ENCODE data around the gene CSF2RB. TPM values are rescaled to one million over a fixed set of nuclear protein-coding genes. Genes with fewer than 3 reads are reported as not detected.

Gene CSF2RB
- total RNA-seq, 2 experiments from 2014 or later: 0.58 to 0.67 TPM

DNA sequence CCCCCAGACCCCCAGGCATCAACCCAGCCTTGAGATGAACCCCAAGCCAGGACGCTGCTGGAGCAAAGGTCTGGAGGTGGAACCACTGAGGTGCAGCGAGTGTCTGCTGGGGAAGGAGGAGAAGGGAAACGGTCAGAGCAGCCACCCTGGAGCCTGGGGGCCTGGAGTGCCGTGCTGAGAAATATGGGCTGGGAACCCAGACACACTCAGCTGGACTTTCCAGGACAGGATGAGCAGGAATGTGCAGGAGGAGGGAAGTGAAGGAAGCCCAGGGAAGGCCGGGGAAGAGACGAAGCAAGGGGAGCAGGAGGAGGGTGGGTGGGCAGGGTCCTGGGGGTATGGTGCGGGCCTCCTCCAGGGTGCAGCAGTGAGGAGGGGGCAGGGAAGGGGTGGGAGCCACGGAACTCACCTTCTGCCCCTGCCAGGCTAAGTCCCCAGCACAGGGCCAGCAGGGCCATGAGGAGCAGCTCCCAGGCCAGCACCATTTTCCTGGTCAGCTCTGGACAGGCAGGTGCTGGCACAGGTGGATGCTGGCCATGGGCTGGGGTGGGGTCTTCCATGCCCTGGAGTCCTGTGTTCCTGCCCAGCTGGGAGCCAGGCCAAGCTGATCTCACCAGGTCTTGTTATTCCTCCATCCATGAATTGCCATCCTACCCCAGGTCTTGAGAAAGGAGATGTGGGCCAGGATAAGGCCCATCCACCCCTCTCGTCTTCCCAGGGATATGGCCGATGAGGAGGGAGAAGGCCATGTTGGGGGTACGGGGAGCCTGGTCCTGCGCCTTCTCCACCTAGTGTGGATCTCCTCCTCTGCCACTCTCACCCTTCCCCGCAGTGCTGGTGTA, 40.0 kb downstream of the CSF2RB start:
- CTCF ChIA-PET: interaction anchor here (1.1 kb wide), 1 partner anchor 122 kb away, joined by 3 read pairs; no protein-coding TSS in a partner anchor
- H3K27ac Mint-ChIP-seq: no peak overlapping the region
- peaks cover 2% of the 10 kb centered on the region for H3K36me3 Mint-ChIP-seq (ENCODE audit: low read depth)
- DNase-seq: no peak
- H3K27me3 Mint-ChIP-seq: peaks cover 2% of the 10 kb centered on the region
- POLR2A ChIA-PET: no interaction called here
- no peak overlapping the region for H3K4me3 Mint-ChIP-seq
- H3K9me3 Mint-ChIP-seq: peaks cover 12% of the 10 kb centered on the region
- peaks cover 3% of the 10 kb centered on the region for H3K4me1 Mint-ChIP-seq

GRCh38 chr22:36954251-36955014, 41.0 kb downstream of the CSF2RB start:
- no peak for DNase-seq
- no peak overlapping the region for H3K4me3 Mint-ChIP-seq
- peaks cover 2% of the 10 kb centered on the region for H3K36me3 Mint-ChIP-seq (ENCODE audit: low read depth)
- POLR2A ChIA-PET: no interaction called here
- peaks cover 12% of the 10 kb centered on the region for H3K9me3 Mint-ChIP-seq
- H3K4me1 Mint-ChIP-seq: peaks cover 3% of the 10 kb centered on the region
- no peak overlapping the region for H3K27ac Mint-ChIP-seq
- peaks cover 5% of the 10 kb centered on the region for H3K27me3 Mint-ChIP-seq
- CTCF ChIA-PET: no interaction called here

GRCh38 chr22:36955691-36956090, 42.3 kb downstream of the CSF2RB start:
- no peak for DNase-seq
- POLR2A ChIA-PET: no interaction called here
- CTCF ChIA-PET: no interaction called here
- Mint-ChIP-seq H3K9me3 (peaks cover 12% of the 10 kb centered on the region), H3K4me3 (no peak overlapping the region), H3K36me3 (ENCODE audit: low read depth) (peaks cover 2% of the 10 kb centered on the region), H3K27ac (no peak overlapping the region), H3K4me1 (peaks cover 3% of the 10 kb centered on the region), H3K27me3 (peaks cover 9% of the 10 kb centered on the region)

DNA sequence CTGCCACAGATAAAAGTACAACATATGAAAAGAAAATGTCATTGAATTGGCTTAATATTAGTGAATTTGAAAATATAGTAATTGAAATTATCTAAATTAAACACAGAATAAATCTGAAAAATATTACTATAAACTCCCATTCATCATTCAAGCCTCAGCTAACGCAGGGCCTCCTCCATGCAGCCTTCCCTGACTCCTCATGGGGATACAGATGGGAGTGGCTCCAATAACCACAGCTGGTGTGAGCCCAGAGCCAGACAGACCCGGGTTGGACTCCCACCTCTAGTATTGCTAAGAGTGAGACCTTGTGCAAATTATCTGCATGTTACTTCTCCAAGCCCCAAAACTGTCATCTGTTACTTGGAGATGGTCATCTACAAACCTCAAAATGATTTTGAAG, 44.9 kb downstream of the CSF2RB start:
- peaks cover 12% of the 10 kb centered on the region for H3K9me3 Mint-ChIP-seq
- peaks cover 2% of the 10 kb centered on the region for H3K36me3 Mint-ChIP-seq (ENCODE audit: low read depth)
- H3K4me3 Mint-ChIP-seq: no peak overlapping the region
- CTCF ChIA-PET: interaction anchor here (0.6 to 0.7 kb wide), 2 partner anchors 15 to 481 kb away, joined by 3 read pairs; no protein-coding TSS in a partner anchor
- H3K27ac Mint-ChIP-seq: no peak overlapping the region
- peaks cover 3% of the 10 kb centered on the region for H3K4me1 Mint-ChIP-seq
- H3K27me3 Mint-ChIP-seq: peaks cover 24% of the 10 kb centered on the region
- POLR2A ChIA-PET: no interaction called here
- DNase-seq: no peak

- DNase-seq: no peak
- CTCF ChIA-PET: interaction anchor here (0.7 to 0.8 kb wide), 2 partner anchors 16 to 104 kb away, joined by 3 to 4 read pairs; no protein-coding TSS in a partner anchor
- H3K36me3 Mint-ChIP-seq (ENCODE audit: low read depth): peaks cover under 1% of the 10 kb centered on the region
These were observed 48.2 kb downstream of the CSF2RB start for GRCh38 chr22:36961626-36962025.

DNA sequence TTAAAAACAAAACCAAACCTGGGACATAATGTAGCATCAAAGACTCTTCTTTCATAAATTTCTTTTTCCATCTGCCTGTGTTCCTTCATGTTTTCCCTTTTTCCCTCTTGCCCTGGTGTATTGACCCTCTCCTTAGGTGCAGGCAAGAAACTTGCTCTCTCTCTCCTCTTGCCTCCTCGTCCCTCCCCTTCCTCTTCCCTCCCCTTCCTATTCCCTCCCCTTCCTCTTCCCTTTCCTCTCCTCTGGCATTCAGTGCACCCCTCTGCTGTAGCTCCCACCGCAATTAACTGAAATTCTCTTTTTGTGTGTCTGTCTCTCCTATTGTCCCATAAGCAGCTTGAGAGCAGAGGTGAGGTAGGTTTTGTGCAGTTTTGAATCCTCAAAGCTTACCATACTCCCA, 49.9 kb downstream of the CSF2RB start:
- no peak overlapping the region for H3K27ac Mint-ChIP-seq
- no peak overlapping the region for H3K4me3 Mint-ChIP-seq
- no peaks in the 10 kb centered on the region for H3K4me1 Mint-ChIP-seq
- DNase-seq: no peak
- POLR2A ChIA-PET: no interaction called here
- no peaks in the 10 kb centered on the region for H3K36me3 Mint-ChIP-seq (ENCODE audit: low read depth)
- H3K27me3 Mint-ChIP-seq: peaks cover 21% of the 10 kb centered on the region
- CTCF ChIA-PET: interaction anchor here (0.9 to 1.9 kb wide), 3 partner anchors 15 to 206 kb away, joined by 3 to 5 read pairs (median 5); no protein-coding TSS in a partner anchor
- H3K9me3 Mint-ChIP-seq: no peaks in the 10 kb centered on the region

More at GRCh38 chr22:36961626-36962025, 48.2 kb downstream of the CSF2RB start:
- Mint-ChIP-seq H3K4me3 (no peak overlapping the region), H3K27ac (no peak overlapping the region), H3K27me3 (peaks cover 21% of the 10 kb centered on the region), H3K9me3 (peaks cover 9% of the 10 kb centered on the region), H3K4me1 (no peaks in the 10 kb centered on the region)
- POLR2A ChIA-PET: no interaction called here

- ChIA-PET CTCF (interaction anchor here (0.6 to 1.9 kb wide), 4 partner anchors 14 to 207 kb away, joined by 3 to 5 read pairs (median 4); no protein-coding TSS in a partner anchor), POLR2A (no interaction called here)
- no peaks in the 10 kb centered on the region for H3K4me1 Mint-ChIP-seq
- H3K27me3 Mint-ChIP-seq: peaks cover 19% of the 10 kb centered on the region
- no peak for DNase-seq
- no peaks in the 10 kb centered on the region for H3K9me3 Mint-ChIP-seq
- no peak overlapping the region for H3K27ac Mint-ChIP-seq
- no peaks in the 10 kb centered on the region for H3K36me3 Mint-ChIP-seq (ENCODE audit: low read depth)
- no peak overlapping the region for H3K4me3 Mint-ChIP-seq
These were observed 50.7 kb downstream of the CSF2RB start for GRCh38 chr22:36964106-36964505.

GRCh38 chr22:36965696-36966095, 52.3 kb downstream of the CSF2RB start:
- POLR2A ChIA-PET: no interaction called here

DNA sequence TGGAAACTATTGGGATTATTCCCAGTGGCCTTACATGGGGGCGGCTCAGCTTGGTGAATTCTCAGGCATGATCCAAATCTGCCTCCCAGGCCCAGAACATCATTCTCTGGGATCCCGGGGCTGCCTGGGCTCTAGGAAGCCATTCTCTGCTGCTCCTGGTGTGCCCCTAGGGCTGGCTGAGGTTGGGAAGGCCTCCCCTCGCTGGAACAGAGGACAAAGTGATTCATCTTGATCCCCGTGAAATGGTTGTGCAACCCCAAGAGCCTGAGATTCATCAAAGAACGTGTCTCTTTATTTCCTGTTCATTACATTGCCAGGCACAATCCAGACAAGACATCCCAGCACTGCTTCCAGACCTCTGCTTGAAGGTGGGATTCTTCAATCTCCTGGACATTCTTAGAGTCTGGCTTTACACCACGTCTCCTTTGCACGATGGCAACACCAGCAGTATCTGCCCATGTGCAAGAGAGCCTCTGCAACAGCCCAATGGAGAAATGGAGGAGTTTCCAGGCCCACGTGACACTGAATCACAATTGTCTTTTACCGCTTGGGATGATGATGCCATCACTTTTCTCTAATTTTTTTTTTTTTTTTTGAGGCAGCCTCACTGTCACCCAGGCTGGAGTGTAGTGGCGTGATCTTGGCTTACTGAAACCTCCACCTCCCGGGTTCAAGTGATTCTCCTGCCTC, 53.6 kb downstream of the CSF2RB start:
- POLR2A ChIA-PET: no interaction called here
- H3K27me3 Mint-ChIP-seq: peaks cover 9% of the 10 kb centered on the region
- no peak overlapping the region for H3K4me3 Mint-ChIP-seq
- CTCF ChIA-PET: interaction anchor here (1.1 to 2.0 kb wide), 2 partner anchors 10 to 20 kb away, joined by 3 to 4 read pairs; no protein-coding TSS in a partner anchor
- no peak overlapping the region for H3K27ac Mint-ChIP-seq
- H3K4me1 Mint-ChIP-seq: no peaks in the 10 kb centered on the region
- H3K36me3 Mint-ChIP-seq (ENCODE audit: low read depth): no peaks in the 10 kb centered on the region
- no peak for DNase-seq
- no peaks in the 10 kb centered on the region for H3K9me3 Mint-ChIP-seq

More at GRCh38 chr22:36965696-36966095, 52.3 kb downstream of the CSF2RB start:
- Mint-ChIP-seq H3K27me3 (peaks cover 15% of the 10 kb centered on the region), H3K27ac (no peak overlapping the region), H3K36me3 (ENCODE audit: low read depth) (no peaks in the 10 kb centered on the region), H3K9me3 (no peaks in the 10 kb centered on the region), H3K4me1 (no peaks in the 10 kb centered on the region), H3K4me3 (no peak overlapping the region)
- CTCF ChIA-PET: interaction anchor here (1.1 to 2.0 kb wide), 4 partner anchors 10 to 109 kb away, joined by 3 to 7 read pairs (median 4); no protein-coding TSS in a partner anchor
- DNase-seq: no peak

DNA sequence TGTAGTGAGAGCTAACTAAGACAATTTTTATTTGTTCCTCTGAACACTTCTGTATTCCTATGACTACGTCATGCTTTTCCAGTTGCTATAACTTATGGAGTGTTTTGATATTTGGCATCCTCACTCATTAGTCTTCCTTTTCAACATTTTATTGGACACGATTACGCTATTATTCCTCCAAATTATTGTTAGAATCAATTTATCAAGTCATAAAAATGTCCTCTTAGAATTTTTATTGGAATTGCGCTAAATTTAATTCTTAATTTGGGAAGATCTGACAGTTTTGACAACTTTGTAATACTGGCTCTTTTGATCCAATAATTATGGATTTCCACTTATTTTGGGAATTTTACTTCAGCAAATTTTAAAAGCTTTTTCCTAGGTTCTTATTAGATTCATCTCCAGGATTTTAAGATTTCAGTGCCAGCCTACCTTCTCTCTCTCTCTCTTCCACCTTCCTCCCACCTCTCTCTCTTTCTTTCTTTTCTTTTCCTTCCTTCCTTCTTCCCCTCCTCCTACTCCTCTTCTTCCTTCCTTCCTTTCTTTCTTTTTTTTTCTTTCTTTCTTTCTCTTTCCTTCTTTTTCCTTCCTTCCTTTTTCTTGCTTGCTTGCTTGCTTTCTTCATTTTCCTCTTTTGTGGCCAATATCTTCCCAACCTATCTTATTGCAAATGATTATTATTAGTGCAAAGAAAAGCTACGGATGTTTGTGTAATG, 55.0 kb downstream of the CSF2RB start:
- DNase-seq: no peak
- ChIA-PET POLR2A (no interaction called here), CTCF (interaction anchor here (1.6 kb wide), 1 partner anchor 9 kb away, joined by 6 read pairs; no protein-coding TSS in a partner anchor)
- H3K36me3 Mint-ChIP-seq (ENCODE audit: low read depth): no peaks in the 10 kb centered on the region
- H3K4me1 Mint-ChIP-seq: no peaks in the 10 kb centered on the region
- no peak overlapping the region for H3K27ac Mint-ChIP-seq
- no peak overlapping the region for H3K4me3 Mint-ChIP-seq
- H3K9me3 Mint-ChIP-seq: no peaks in the 10 kb centered on the region
- peaks cover 5% of the 10 kb centered on the region for H3K27me3 Mint-ChIP-seq

GRCh38 chr22:36971341-36972125, 58.1 kb downstream of the CSF2RB start:
- no peak overlapping the region for H3K27ac Mint-ChIP-seq
- no peak overlapping the region for H3K4me3 Mint-ChIP-seq
- ChIA-PET POLR2A (no interaction called here), CTCF (interaction anchor here (1.0 kb wide), 1 partner anchor 15 kb away, joined by 3 read pairs; no protein-coding TSS in a partner anchor)
- no peaks in the 10 kb centered on the region for H3K4me1 Mint-ChIP-seq
- H3K9me3 Mint-ChIP-seq: no peaks in the 10 kb centered on the region
- no peak for DNase-seq
- H3K27me3 Mint-ChIP-seq: peaks cover 9% of the 10 kb centered on the region
- H3K36me3 Mint-ChIP-seq (ENCODE audit: low read depth): no peaks in the 10 kb centered on the region
